Transverse colon (tissue), 4 donors: ENCODE measurements around the gene TPSD1. TPM values are rescaled to one million over a fixed set of nuclear protein-coding genes. Genes with fewer than 3 reads are reported as not detected.
"Not testable (repeated sequence)": the region's sequence is repeated elsewhere in the genome, so short reads cannot be mapped to it uniquely, and the experiment has no call there.

Experiments
- DNase-seq: peaks from one replicate; pipeline ENCODE4 v3.0.0-alpha.2; 2019
- H3K27ac ChIP-seq, 4 donors: fragments of 200-600 bp; sonication (generic); 2 replicates each; pipeline ENCODE4 v1.5.1; 2016 to 2018; ENCODE audit warnings: inconsistent platforms in 4 of 4
- H3K27me3 ChIP-seq: fragments of 200-600 bp; sonication (generic); 2 replicates; pipeline ENCODE4 v1.5.1; 2017; ENCODE audit warnings: inconsistent platforms
- H3K36me3 ChIP-seq, 4 donors: fragments of 200-600 bp; sonication (generic); 2 replicates each; pipeline ENCODE4 v1.5.1; 2017 to 2019; ENCODE audit warnings: inconsistent platforms in 4 of 4
- H3K4me1 ChIP-seq, 4 donors: fragments of 200-600 bp; sonication (generic); 2 replicates each; pipeline ENCODE4 v1.5.1; 2017 to 2020; ENCODE audit warnings: inconsistent platforms in 4 of 4
- H3K4me3 ChIP-seq, 4 donors: fragments of 200-600 bp; sonication (generic); 1 replicate in 1 of 4; 2 replicates in 3 of 4; pipeline versions ENCODE4 v1.5.1 to v1.6.1; 2017 to 2019; ENCODE audit warnings: inconsistent platforms in 4 of 4
- H3K9me3 ChIP-seq, 2 donors: fragments of 200-600 bp; sonication (generic); 2 replicates each; pipeline ENCODE4 v1.5.1; 2017 to 2019; ENCODE audit warnings: inconsistent platforms in 2 of 2
- CTCF ChIP-seq, 5 experiments: fragments of 200-600 bp in 3 of 5; fragments of 450-650 bp in 2 of 5; sonication (generic) in 3 of 5; IDR thresholded peaks; 1 replicate in 2 of 5; 2 replicates in 3 of 5; pipeline ENCODE4 v1.5.1; 2016 to 2017; ENCODE audit warnings: antibody characterized with exemption in 5 of 5, inconsistent platforms in 3 of 5, mild to moderate bottlenecking in 2 of 5, moderate library complexity in 1 of 5
- EP300 ChIP-seq: sonication (generic); formaldehyde crosslinking; IDR thresholded peaks from one replicate; pipeline ENCODE4 v1.6.1; 2017; ENCODE audit warnings: antibody characterized with exemption, low read depth
- POLR2A ChIP-seq: fragments of 450-650 bp; IDR thresholded peaks from one replicate; pipeline ENCODE4 v1.6.1; 2016; ENCODE audit warnings: antibody characterized with exemption, mild to moderate bottlenecking, moderate library complexity
- POLR2AphosphoS5 ChIP-seq, 3 donors: sonication (generic); formaldehyde crosslinking; IDR thresholded peaks; one replicate each; pipeline ENCODE4 v1.6.1; 2016; ENCODE audit warnings: antibody characterized with exemption in 3 of 3
- WGBS, 2 donors: methylation state at CpG; one replicate each; pipeline ENCODE4 v1.1.5; 2018; ENCODE audit warnings: low coverage in 1 of 2; 5-methylcytosine and 5-hydroxymethylcytosine counted together
- in situ Hi-C, 4 donors: fragments of 200-750 bp; cut with MboI; loops; one replicate each; pipeline versions ENCODE4 v1.15.0 to v1.15.1; 2017; ENCODE audit warnings: low sequenced_read_pairs in 3 of 4, low pct_ligation_motif_present in 1 of 4, low pct_unique_long_range_greater_than_20kb in 1 of 4
- intact Hi-C: fragments of 100-400 bp; cut with DNase I; formaldehyde crosslinking; loops from one replicate; pipeline ENCODE4 v1.15.1; 2023; ENCODE audit warnings: low total_unique reads
- total RNA-seq, 4 donors: library from RNA; depleted of rRNA; stranded (reverse); fragments of >200 nt; gene quantifications; one replicate each; pipeline ENCODE4 v1.1.0, GENCODE V29; 2016

The TPSD1 gene
- total RNA-seq = 10 to 100 TPM in 1 of 4 donors, 1 to 10 TPM in 2, not detected in 1; 4.6 to 12.0 (median 7.8) TPM

GRCh38 chr16:1255276-1256122 lies at the start of gene TPSD1:
Gene TPSD1 (plus strand): TSS chr16:1256069. CDS start chr16:1256281, 212 bp downstream.
- 58% methylated on average over 13 of the region's 26 CpGs; no CpG with 5 or more reads in 1 of the 2 donors for WGBS, 2 donors
- H3K36me3 ChIP-seq, H3K9me3 ChIP-seq, H3K4me3 ChIP-seq, in situ Hi-C loops, H3K27ac ChIP-seq, H3K4me1 ChIP-seq, DNase-seq, intact Hi-C loops: not testable (repeated sequence)
- H3K27me3 ChIP-seq = peaks cover 26% of the 10 kb centered on the region

DNA sequence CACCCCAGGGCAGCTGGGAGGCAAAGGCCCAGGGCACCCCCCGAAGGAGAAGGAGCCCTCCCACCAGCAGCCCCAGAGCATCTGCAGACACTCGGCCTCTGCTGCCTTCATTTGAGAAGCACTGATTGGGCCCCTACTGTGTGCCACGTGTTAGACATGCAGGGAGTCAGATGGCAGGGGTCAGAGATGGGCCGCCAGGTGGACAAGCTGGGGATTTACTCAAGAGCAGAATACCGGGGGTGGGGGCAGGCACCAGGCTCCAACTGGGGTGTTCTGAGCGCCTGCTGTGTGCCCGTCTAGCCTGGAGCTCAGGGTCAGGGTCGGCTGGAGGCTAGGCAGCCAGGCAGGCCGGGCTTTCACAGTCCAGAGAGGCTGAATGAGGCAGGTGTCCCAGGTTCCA lies 49.5 kb upstream of the TPSD1 start:
- WGBS, 2 donors = 70% methylated on average over 5 of the region's 9 CpGs; no CpG with 5 or more reads in 1 of the 2 donors
- H3K27ac ChIP-seq = no peak overlapping the region
- H3K36me3 ChIP-seq = no peaks in the 10 kb centered on the region
- TF ChIP-seq POLR2AphosphoS5 (IDR thresholded peaks at IDR 0.05) (no peak), EP300 (no peak), POLR2A (no peak), CTCF (IDR thresholded peaks at IDR 0.05) (no peak)
- no peak for DNase-seq
- no peak overlapping the region for H3K4me3 ChIP-seq
- no peaks in the 10 kb centered on the region for H3K4me1 ChIP-seq
- no peaks in the 10 kb centered on the region for H3K9me3 ChIP-seq
- no peaks in the 10 kb centered on the region for H3K27me3 ChIP-seq
- intact Hi-C loops = no loop called here
- in situ Hi-C loops = no loop called here

DNA sequence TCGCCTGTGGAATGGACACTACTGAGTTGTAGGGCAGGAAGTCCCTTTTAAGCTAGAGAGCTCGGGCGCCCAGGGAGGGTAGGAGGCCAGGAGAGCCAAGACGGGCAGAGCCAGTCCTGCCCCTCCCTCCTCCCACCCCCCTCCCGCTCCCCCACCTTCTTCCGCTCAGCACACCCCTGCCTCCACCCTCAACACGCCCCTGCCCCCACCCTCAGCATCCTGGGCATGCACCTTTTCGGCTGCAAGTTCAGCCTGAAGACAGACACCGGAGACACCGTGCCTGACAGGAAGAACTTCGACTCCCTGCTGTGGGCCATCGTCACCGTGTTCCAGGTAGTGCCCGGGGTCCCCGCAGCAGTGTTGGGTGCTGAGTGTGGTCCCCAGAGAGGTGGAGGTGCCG lies 49.1 kb upstream of the TPSD1 start:
- intact Hi-C loops = no loop called here
- no peaks in the 10 kb centered on the region for H3K4me1 ChIP-seq
- no peaks in the 10 kb centered on the region for H3K36me3 ChIP-seq
- TF ChIP-seq POLR2AphosphoS5 (IDR thresholded peaks at IDR 0.05) (no peak), EP300 (no peak), POLR2A (no peak), CTCF (IDR thresholded peaks at IDR 0.05) (no peak)
- no peak overlapping the region for H3K27ac ChIP-seq
- H3K9me3 ChIP-seq = no peaks in the 10 kb centered on the region
- H3K4me3 ChIP-seq = no peak overlapping the region
- 69% methylated on average over 16 of the region's 16 CpGs; no CpG with 5 or more reads in 1 of the 2 donors for WGBS, 2 donors
- H3K27me3 ChIP-seq = no peaks in the 10 kb centered on the region
- in situ Hi-C loops = no loop called here
- DNase-seq = no peak

DNA sequence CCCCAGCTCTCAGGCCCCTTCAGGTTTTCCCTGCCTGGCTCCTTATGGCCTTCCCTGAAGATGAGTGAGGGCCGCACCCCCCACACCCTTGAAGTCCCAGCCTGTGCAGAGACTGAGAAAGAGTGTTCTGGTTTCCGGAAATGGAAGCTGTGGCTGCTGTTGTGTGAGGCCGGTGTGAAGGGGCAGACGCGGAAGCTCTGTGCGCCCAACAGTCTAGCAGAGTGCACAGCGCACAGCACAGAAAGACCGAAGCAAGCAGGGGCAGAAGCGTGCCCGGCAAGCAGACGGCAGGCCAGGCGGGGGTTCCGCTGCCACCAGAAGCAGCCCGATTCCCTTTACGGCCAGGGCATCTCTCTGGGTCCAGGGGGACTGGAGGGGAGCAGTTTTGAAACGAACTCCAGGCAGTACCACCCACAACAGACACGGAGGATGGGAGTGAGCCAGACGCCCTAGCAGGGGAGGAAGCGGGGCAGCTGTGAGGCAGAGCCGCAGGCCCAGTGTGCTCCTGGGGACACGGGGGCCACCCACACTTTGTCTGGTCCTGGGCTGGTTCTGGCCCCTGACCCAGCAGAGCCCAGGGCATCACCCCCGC lies 47.5 kb upstream of the TPSD1 start:
- Histone ChIP-seq H3K27me3 (no peaks in the 10 kb centered on the region), H3K27ac (no peak overlapping the region), H3K4me1 (no peaks in the 10 kb centered on the region), H3K4me3 (no peak overlapping the region), H3K9me3 (no peaks in the 10 kb centered on the region), H3K36me3 (no peaks in the 10 kb centered on the region)
- 71% methylated on average over 21 of the region's 22 CpGs; no CpG with 5 or more reads in 1 of the 2 donors for WGBS, 2 donors
- TF ChIP-seq POLR2A (no peak), EP300 (no peak)
- intact Hi-C loops (no loop called here), in situ Hi-C loops (no loop called here)
- DNase-seq = no peak

GRCh38 chr16:1209081-1209480 lies 46.8 kb upstream of the TPSD1 start:
- Histone ChIP-seq H3K36me3 (no peaks in the 10 kb centered on the region), H3K4me3 (no peak overlapping the region), H3K9me3 (no peaks in the 10 kb centered on the region), H3K27ac (no peak overlapping the region), H3K27me3 (no peaks in the 10 kb centered on the region), H3K4me1 (no peaks in the 10 kb centered on the region)
- TF ChIP-seq POLR2AphosphoS5 (IDR thresholded peaks at IDR 0.05) = no peak
- no peak for TF ChIP-seq EP300
- TF ChIP-seq POLR2A = no peak
- TF ChIP-seq CTCF (IDR thresholded peaks at IDR 0.05) = no peak
- DNase-seq = no peak
- in situ Hi-C loops = no loop called here
- intact Hi-C loops = no loop called here
- 92% methylated on average over 40 of the region's 43 CpGs; no CpG with 5 or more reads in 1 of the 2 donors for WGBS, 2 donors
